Activated naive CD4-positive, alpha-beta T cell treated with anti-CD3 and anti-CD28 coated beads, Interleukin-2, amount 50 U/mL, for 16 hours (primary cell): ENCODE measurements around the gene SSR3.
"Not testable (repeated sequence)": the region's sequence is repeated elsewhere in the genome, so short reads cannot be mapped to it uniquely, and the experiment has no call there.

ENCODE experiments used
- DNase-seq: peaks from one replicate; pipeline ENCODE4 v3.0.0-alpha.2; 2020

The SSR3 gene

GRCh38 chr3:156554842-156555687, at the start of gene SSR3:
Gene SSR3, minus strand, starts transcription at chr3:156555117. Its CDS starts 28 bp downstream, at chr3:156555089.
- DNase-seq: peak; percentile 100

GRCh38 chr3:156604064-156604641, 49.2 kb upstream of the SSR3 start:
- no peak for DNase-seq

- DNase-seq: no peak
Observed at GRCh38 chr3:156603379-156604017, 48.6 kb upstream of the SSR3 start.

GRCh38 chr3:156602424-156602823, 47.5 kb upstream of the SSR3 start:
- DNase-seq: no peak

GRCh38 chr3:156601497-156601896, 46.6 kb upstream of the SSR3 start:
- DNase-seq: no peak

- no peak for DNase-seq
Observed at GRCh38 chr3:156600834-156601233, 45.9 kb upstream of the SSR3 start.

- DNase-seq: no peak
Observed at GRCh38 chr3:156599089-156599874, 44.4 kb upstream of the SSR3 start.

GRCh38 chr3:156598413-156598812, 43.5 kb upstream of the SSR3 start:
- no peak for DNase-seq

- no peak for DNase-seq
Observed at GRCh38 chr3:156594219-156594683, 39.3 kb upstream of the SSR3 start.

GRCh38 chr3:156593814-156594213, 38.9 kb upstream of the SSR3 start:
- DNase-seq: no peak

GRCh38 chr3:156589806-156590205, 34.9 kb upstream of the SSR3 start:
- DNase-seq: not testable (repeated sequence)

GRCh38 chr3:156587760-156588069, 32.8 kb upstream of the SSR3 start:
- DNase-seq: no peak

GRCh38 chr3:156586905-156587759, 32.2 kb upstream of the SSR3 start:
- DNase-seq: no peak

- no peak for DNase-seq
Observed at GRCh38 chr3:156583469-156583868, 28.6 kb upstream of the SSR3 start.

GRCh38 chr3:156582532-156583183, 27.7 kb upstream of the SSR3 start:
- DNase-seq: no peak

- DNase-seq: no peak
Observed at GRCh38 chr3:156581954-156582353, 27.0 kb upstream of the SSR3 start.

- no peak for DNase-seq
Observed at GRCh38 chr3:156581033-156581432, 26.1 kb upstream of the SSR3 start.

- DNase-seq: no peak
Observed at GRCh38 chr3:156579427-156579851, 24.5 kb upstream of the SSR3 start.

GRCh38 chr3:156577736-156578135, 22.8 kb upstream of the SSR3 start:
- no peak for DNase-seq

- DNase-seq: no peak
Observed at GRCh38 chr3:156576651-156577348, 21.9 kb upstream of the SSR3 start.

GRCh38 chr3:156576051-156576450, 21.1 kb upstream of the SSR3 start:
- DNase-seq: no peak
